GM04504 (cell line): ENCODE measurements around the gene HARBI1.
A peak's percentile ranks its signal among the peaks of the same experiment; 100 is the strongest.
"Not testable (repeated sequence)": the region's sequence is repeated elsewhere in the genome, so short reads cannot be mapped to it uniquely, and the experiment has no call there.

Experiments
- DNase-seq: peaks from one replicate; pipeline ENCODE4 v3.0.0-alpha.2; 2012; ENCODE audit warnings: low read depth

HARBI1 gene

GRCh38 chr11:46597155-46597554 is 19.9 kb downstream of the HARBI1 start:
- no peak for DNase-seq

- no peak for DNase-seq
These were observed 22.2 kb downstream of the HARBI1 start for GRCh38 chr11:46594785-46595184.

GRCh38 chr11:46594374-46594700 is 22.7 kb downstream of the HARBI1 start:
- no peak for DNase-seq

GRCh38 chr11:46593550-46594373 is 23.3 kb downstream of the HARBI1 start, which contains the start of gene AMBRA1:
Gene AMBRA1 (minus strand): TSS chr11:46594023. CDS start chr11:46548380, 45,643 bp downstream.
- DNase-seq = peak; percentile 86

GRCh38 chr11:46590740-46591605 is 26.1 kb downstream of the HARBI1 start:
- no peak for DNase-seq

GRCh38 chr11:46588915-46589314 is 28.1 kb downstream of the HARBI1 start:
- no peak for DNase-seq

- DNase-seq = no peak
These were observed 28.9 kb downstream of the HARBI1 start for GRCh38 chr11:46588131-46588530.

GRCh38 chr11:46583513-46583912 is 33.5 kb downstream of the HARBI1 start:
- DNase-seq = not testable (repeated sequence)

GRCh38 chr11:46582588-46582987 is 34.4 kb downstream of the HARBI1 start:
- no peak for DNase-seq

- DNase-seq = no peak
These were observed 40.0 kb downstream of the HARBI1 start for GRCh38 chr11:46577058-46577457.

GRCh38 chr11:46574656-46575055 is 42.4 kb downstream of the HARBI1 start:
- DNase-seq = no peak

- DNase-seq = no peak
These were observed 46.1 kb downstream of the HARBI1 start for GRCh38 chr11:46570790-46571398.

GRCh38 chr11:46565232-46565840 is 51.7 kb downstream of the HARBI1 start:
- DNase-seq = no peak

- DNase-seq = no peak
These were observed 52.6 kb downstream of the HARBI1 start for GRCh38 chr11:46564459-46564858.

GRCh38 chr11:46562527-46562926 is 54.5 kb downstream of the HARBI1 start:
- no peak for DNase-seq

- no peak for DNase-seq
These were observed 56.6 kb downstream of the HARBI1 start for GRCh38 chr11:46560300-46560991.

GRCh38 chr11:46559815-46560214 is 57.2 kb downstream of the HARBI1 start:
- DNase-seq = no peak

GRCh38 chr11:46557684-46558151 is 59.3 kb downstream of the HARBI1 start:
- no peak for DNase-seq

- DNase-seq = peak; percentile 64
These were observed 61.6 kb downstream of the HARBI1 start for GRCh38 chr11:46555267-46556054.
